Pons (tissue), 1 donor: Measurements from ENCODE around the gene GABRQ.
"Not testable (repeated sequence)": the region's sequence is repeated elsewhere in the genome, so short reads cannot be mapped to it uniquely, and the experiment has no call there.

Source experiments
- DNase-seq: peaks from one replicate; pipeline ENCODE4 v3.0.0-alpha.2; 2016; ENCODE audit warnings: low spot score

Gene GABRQ

GRCh38 chrX:152658302-152658701 lies 20.6 kb downstream of the GABRQ start:
- DNase-seq = no peak

- no peak for DNase-seq
Measured at GRCh38 chrX:152663086-152663485, 25.4 kb downstream of the GABRQ start.

- no peak for DNase-seq
Measured at GRCh38 chrX:152674135-152674534, 36.4 kb downstream of the GABRQ start.

GRCh38 chrX:152674652-152675051 lies 37.0 kb downstream of the GABRQ start:
- DNase-seq = not testable (repeated sequence)

GRCh38 chrX:152681012-152681411 lies 43.3 kb downstream of the GABRQ start:
- not testable (repeated sequence) for DNase-seq

- DNase-seq = not testable (repeated sequence)
Measured at GRCh38 chrX:152697952-152698931, 60.5 kb downstream of the GABRQ start, which contains the start of gene MAGEA3. Gene MAGEA3, plus strand, starts transcription at chrX:152698794. Its CDS starts 2,039 bp downstream, at chrX:152700833.

GRCh38 chrX:152700390-152700789 lies 62.7 kb downstream of the GABRQ start:
- DNase-seq = not testable (repeated sequence)

- not testable (repeated sequence) for DNase-seq
Measured at GRCh38 chrX:152706500-152706899, 68.8 kb downstream of the GABRQ start.
